HL-60 (cell line): Measurements from ENCODE around the gene SEPTIN2.

Source experiments
- CTCF ChIP-seq: IDR thresholded peaks from one replicate; pipeline ENCODE4 v1.5.1; 2011; ENCODE audit warnings: low read length, control low read depth, inconsistent platforms; ENCODE audit not compliant: insufficient read depth
- GABPA ChIP-seq: IDR thresholded peaks from 2 replicates; pipeline ENCODE4 v1.6.1; 2012; ENCODE audit warnings: low read depth
- POLR2AphosphoS5 ChIP-seq: IDR thresholded peaks from 2 replicates; pipeline ENCODE4 v1.6.1; 2012; ENCODE audit warnings: low read depth
- TF ChIP-seq, protein P1 (sequence below): IDR thresholded peaks from 2 replicates; pipeline ENCODE4 v1.6.1; 2012; ENCODE audit warnings: low read depth; ENCODE audit not compliant: insufficient replicate concordance

GRCh38 chr2:241288324-241288888 lies 27.3 kb upstream of the SEPTIN2 start:
- TF ChIP-seq CTCF: no peak
- no peak for TF ChIP-seq POLR2AphosphoS5
- TF ChIP-seq, protein P1, sequence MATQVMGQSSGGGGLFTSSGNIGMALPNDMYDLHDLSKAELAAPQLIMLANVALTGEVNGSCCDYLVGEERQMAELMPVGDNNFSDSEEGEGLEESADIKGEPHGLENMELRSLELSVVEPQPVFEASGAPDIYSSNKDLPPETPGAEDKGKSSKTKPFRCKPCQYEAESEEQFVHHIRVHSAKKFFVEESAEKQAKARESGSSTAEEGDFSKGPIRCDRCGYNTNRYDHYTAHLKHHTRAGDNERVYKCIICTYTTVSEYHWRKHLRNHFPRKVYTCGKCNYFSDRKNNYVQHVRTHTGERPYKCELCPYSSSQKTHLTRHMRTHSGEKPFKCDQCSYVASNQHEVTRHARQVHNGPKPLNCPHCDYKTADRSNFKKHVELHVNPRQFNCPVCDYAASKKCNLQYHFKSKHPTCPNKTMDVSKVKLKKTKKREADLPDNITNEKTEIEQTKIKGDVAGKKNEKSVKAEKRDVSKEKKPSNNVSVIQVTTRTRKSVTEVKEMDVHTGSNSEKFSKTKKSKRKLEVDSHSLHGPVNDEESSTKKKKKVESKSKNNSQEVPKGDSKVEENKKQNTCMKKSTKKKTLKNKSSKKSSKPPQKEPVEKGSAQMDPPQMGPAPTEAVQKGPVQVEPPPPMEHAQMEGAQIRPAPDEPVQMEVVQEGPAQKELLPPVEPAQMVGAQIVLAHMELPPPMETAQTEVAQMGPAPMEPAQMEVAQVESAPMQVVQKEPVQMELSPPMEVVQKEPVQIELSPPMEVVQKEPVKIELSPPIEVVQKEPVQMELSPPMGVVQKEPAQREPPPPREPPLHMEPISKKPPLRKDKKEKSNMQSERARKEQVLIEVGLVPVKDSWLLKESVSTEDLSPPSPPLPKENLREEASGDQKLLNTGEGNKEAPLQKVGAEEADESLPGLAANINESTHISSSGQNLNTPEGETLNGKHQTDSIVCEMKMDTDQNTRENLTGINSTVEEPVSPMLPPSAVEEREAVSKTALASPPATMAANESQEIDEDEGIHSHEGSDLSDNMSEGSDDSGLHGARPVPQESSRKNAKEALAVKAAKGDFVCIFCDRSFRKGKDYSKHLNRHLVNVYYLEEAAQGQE: no peak
- no peak for TF ChIP-seq GABPA
